Activated T-cell treated with anti-CD3 and anti-CD28 coated beads, Interleukin-2, amount 50 U/mL, for 1 hour (primary cell): ENCODE results near the gene HOXC11.

ENCODE experiments used
- DNase-seq: peaks from one replicate; pipeline ENCODE4 v3.0.0-alpha.2; 2020

Gene HOXC11

DNA sequence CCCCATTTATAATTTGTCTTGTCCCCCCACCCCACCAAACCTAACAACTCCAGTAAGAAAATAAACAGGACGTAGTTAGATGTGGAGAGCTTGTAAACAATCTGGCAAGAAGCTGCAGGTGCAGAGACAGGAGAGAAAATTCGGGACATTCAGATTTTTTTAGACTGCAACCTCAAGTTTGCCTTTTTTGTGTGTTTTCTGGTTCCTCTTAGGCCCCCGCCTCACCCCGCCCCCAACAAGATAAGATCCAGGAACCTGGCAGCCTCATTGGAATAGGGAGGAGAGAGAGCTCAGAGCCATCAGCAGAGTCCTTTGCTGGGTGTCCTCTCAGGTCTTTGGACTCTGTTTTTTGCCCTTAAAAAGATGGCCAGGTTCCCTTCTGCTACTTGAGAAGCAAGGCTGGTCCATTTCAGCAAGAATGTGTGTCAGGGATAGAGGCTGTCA, 14.9 kb downstream of the HOXC11 start:
- DNase-seq = no peak

DNA sequence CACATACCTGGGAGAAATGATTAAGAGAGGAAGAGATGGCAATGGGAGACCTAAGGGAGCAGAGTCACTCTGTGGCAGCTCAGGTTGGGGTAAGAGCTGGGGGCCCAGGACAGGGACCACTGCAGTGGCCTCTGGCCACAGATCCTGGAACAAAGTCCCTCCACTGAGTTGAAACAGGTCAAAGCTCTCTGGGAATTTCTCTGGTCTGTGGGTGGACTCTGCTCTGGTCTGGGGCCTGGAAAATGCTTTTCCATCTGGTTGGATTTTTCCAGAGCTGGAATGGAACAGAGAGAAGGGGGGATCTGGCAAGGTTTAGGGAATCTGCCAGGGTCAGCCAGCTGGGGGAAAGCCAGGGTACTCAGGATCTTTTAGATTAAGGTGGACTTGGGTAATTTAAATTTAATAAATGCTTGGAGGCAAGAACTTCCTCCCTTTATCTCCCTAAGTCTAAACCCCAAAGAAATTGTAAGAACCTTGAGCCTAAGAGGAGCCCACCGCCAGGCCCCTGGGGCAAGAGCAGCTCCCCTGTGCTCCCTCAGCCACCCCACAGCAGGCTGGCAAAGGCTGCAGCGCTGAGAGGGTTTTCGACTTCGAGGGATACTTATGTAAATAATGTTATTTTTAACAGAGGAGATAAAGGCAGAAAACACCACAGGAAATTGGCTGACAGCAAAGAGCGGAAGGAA, 15.8 kb downstream of the HOXC11 start:
- DNase-seq = no peak

DNA sequence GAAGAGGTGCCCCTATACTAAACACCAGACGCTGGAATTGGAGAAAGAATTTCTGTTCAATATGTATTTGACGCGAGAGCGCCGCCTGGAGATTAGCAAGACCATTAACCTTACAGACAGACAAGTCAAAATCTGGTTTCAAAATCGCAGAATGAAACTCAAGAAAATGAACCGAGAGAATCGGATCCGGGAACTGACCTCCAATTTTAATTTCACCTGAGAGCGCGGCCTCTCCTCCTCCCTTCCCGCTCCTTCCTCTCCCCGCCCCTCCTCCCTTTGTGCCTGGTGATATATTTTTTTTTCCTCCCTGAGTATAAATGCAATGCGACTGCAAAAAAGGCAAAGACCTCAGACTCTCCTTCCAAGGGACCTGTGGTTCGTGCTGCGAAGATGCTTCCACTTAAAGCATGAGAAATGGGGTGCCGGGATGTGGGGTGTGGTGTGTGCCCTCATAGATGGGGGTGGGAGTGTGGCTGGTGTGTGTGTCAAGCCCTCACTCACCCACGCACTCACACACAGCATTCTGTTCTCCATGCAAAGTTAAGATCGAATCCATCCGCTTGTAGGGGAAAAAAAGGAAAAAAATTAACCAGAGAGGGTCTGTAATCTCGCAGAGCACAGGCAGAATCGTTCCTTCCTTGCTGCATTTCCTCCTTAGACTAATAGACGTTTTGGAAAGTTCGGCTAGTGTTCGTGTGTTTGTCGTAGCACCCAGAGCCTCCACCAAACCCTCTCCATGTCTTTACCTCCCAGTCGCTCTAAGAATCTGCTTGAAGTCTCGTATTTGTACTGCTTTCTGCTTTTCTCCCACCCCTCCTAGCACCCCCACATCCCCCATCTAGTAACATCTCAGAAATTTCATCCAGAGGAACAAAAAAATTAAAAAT, 16.5 kb downstream of the HOXC11 start:
- DNase-seq = no peak

DNA sequence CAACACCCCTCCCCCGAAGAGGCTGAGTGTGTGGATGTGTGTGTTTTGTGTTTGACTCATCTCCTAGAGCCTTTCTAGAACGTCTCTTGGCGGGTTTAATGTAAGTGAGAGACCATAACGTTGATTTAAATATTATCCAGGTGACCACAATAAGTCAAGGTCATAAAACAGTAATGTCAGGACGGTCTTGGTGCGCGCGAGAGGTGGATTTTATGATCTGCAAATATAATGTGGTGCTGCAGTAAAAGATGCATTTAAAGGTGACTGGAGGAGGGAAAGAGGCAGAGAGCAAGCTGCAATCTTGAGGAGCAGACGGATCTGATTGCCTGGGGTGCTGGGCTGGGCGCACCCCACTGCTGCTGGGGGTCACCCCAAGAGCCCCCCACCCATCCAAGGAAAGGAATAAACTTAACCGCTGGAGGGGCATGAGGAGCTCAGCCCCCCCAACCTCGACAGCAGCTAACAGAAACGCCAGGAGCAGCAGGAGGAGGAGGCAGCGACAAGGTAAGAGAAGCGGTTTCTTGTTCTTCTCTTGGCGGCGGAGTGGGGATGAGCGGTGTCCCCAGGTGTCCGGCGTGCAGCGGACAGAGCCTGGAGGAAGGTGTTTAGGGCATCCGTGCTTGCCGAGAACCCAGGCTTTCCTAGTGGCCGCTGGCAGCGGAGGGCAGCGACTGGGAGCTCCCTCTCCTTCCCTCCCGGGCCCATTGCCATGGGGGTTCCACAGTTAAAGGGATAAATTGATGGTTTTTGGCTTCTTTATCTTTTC, 17.6 kb downstream of the HOXC11 start:
- no peak for DNase-seq

DNA sequence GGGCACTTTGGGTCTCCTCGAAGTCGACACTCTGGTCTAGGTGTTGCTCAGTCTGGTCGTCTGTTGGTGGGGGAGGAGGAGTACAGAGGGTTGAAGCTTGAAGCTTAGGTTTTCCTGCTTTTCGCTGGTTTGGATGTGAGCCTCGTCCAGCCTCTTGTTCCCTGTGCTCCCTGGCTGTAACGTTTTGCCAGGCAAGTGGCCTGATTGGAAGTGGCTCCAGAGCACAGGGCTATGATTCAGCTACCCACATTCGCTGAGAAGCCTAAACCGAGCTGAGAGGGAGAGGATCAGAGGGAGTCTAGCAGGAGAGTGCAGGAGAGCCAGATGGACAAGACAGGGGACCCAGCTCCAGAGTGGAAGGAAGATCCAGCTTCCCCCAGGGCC, 18.1 kb downstream of the HOXC11 start:
- DNase-seq = no peak

DNA sequence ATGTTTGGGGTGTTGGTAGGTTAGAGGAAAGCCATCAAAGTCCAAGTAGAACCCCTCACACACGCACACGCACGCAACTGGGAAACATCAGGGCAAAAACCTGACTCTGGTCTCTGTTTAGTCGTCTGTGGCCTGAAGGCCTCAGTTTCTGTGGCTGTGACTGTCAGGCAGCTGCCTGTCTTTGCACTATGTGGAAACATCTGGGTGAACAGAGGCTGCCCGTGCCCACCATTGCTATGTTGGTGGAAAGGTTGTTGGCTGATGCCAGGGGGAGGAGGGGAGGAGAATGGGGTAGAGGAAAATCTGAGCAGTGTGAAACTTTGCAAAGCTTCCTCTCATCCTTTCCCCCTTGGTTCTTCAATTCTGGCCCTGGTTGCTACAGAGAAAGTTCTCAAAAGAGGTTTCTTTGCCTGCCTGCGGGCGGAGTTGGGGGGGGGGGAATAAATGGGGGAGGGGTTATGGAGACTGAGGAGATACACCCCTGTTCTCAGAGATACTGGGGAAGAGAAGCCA, 19.5 kb downstream of the HOXC11 start:
- DNase-seq = no peak

DNA sequence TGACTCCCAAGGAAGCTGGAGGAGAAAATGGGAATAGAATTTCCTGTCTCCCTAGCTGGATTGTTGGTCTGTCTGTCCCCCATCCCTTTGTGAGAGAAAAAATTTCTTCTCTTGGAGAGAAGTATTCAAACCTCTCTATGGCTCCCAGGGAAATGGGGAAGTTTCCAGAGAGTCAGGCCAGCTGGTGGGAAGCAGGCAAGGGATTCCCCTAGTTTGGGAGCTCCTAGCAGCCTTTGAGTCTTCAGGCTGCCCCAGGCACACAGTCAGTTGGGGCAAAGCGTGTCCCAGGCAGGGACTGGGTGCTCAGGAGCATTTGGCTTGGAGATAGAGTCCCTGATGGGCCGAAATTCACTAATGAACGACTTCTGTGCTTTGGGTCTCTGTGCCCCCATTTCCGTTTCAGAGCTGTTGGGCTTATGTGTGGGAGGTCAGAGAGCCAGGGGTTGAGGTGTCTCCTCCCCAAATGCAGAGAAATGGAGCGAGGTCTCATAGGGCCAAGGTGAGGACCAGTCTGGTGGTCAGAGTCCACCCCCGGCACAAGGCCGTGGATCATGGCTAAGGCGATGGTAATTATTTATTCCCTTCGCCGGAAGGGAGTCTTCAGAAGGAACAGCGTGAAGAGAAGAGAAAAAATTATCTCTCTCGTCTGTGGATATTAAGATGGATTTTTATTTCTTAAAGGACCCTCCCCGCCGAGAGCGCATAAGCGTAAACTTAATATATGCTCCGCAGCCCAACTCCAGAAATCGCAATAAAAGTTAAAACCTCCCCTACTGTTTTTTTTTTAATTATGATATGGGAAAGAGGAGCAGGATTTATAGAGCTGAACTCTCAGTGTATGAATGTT, 20.5 kb downstream of the HOXC11 start:
- no peak for DNase-seq

DNA sequence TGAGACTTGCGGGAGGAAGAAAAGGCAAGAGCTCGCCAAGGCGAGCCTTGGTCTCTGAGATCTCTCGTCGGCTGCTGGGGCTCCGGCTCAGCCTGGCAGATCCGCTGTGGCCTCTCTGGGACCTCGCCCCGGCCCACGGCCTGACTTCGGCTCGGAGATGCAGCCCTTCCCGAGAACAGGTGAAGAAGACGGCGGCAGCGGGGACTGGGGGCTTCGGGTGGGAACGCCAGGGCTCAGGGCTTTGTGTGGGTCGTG, 21.0 kb downstream of the HOXC11 start:
- DNase-seq = no peak

DNA sequence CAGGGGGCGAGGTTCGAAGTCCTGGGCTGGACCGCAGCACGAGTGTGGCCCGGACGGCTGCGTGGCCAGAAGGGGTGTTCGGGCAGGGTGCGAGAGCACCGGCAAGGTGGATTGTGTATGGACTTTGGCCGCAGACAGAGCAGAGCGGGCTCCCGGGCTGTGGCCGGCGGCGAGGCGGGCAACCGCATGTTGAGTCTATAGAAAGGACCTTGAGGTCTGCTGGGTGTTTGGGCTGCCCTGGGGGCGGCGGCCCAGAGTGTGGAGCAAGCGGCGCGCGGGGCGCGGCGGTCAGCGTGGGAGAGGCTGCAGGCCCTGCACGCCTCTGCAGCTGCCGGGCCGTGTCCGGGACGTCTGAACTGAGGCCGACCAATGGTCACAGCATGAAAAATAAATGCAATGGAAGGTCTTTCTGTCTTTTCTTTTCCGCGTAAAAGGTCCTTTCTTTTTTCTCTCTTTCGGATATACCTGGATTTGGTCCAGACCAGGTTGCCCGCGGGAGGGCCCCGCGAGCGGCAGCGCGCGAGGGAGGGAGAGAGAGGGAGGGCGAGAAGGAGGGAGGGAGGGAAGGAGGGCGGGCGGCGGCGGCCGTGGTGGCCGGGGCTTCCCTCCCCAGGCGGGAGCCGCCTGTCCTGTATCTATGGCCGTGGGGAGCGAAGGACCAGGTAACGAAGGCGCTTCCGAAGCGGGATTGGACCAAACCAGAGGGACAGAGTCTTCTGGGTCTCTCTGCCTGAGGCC, 21.5 kb downstream of the HOXC11 start:
- DNase-seq = no peak

DNA sequence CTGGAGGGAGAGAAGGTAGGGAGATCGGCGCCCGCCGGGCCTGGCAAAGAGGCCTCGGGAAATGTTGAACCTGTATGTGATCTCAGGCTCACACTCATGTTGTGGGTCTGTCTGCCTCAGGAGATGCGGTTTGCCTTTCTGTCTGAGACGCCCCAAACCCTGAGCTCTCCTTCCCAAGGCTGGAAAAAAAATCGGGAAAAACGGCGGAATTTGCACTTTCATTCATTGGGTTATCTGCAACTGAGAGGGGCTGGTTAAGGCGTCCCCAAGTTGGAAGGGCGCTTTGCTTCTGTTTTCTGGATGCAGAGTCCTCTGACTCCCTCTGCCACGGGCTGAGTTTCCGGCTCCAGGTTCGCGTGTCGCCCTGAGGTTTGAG, 22.1 kb downstream of the HOXC11 start:
- DNase-seq = peak; percentile 49

DNA sequence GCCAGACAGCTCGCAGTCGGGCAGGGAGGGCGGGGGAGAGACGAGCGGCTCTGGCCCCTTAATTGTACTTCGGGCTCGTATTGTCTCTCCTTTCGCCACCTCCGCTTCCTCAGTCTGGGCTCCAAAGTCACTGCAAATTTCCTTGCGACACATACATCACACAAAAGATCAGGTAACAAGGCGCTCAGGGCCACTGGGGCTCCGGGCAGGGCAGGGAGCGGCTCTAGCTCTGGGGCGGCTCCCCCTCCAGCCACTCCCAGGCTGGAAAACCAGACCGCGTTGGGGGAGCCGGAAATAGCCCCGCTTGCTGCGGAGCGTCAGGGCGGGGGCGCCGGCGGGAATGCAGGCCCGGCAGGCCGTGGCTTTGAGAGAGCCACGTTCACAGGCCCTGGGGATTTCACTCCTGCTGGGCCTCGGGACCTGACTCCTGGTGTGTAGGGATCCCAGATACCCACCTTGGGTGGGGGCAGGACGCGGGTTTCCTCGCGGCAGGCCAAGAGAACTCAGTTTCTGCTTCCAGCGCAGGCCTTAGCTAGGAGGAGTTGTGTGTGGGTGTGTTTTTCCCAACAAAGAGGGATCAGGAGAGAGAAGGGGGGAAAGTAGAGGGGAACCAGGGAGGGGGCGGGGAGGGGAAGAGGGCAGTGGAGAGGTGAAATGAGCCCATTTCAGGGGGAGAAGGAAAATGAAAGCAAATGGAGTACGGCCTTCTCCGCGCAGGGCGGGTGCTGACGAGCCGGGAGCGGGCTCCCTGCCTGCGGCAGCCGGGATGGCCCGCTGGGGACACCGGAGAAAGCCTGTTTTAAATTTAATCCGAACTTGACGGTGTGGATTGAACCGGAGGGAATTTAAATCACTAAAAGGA, 22.7 kb downstream of the HOXC11 start:
- no peak for DNase-seq

DNA sequence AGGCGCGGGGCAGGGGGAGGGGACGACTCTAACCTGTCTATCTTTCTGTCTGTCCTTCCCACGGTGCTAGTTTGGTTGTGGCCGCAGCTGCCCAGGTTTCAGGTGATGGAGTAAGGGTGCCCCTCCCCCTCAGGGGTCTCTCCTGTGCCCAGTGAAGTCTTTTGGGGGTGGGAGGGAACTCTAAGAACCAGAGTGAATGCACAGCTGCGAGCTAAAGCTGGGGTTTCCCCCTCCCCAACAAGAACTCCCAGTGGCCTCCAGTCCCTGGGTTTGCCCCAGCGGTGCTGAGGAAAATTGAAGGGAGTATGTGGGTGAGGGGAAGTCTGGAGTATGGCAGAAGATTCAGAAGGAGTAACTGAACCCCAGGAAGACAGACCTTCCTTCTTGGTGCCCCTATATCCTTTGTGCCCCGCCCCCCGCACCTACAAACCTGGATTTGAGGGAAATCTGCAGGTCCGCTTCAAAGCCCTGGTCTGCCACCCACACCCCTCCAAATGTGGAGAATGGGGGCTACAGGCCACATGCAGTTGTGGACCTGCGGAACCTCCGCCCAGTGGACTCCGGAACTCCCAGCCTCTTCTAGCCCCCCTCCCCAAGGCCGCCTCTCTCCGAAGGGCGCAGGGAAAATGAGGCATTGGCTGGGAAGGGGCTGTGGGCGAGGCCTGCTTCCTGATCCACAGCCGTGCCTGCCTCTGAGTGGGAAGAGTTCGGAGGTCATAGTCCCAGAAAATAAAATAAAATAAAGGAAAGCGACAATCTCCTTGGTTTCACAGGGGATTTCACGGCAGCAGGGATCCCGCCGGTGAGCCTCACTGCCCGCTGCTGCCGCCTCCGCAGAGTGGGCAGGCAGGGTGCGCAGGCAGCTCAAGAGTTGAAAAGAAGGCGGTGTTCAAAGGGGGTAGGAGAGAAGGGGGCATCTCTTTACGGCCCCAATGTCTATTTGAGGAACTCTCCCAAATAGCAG, 23.6 kb downstream of the HOXC11 start:
- DNase-seq = no peak

DNA sequence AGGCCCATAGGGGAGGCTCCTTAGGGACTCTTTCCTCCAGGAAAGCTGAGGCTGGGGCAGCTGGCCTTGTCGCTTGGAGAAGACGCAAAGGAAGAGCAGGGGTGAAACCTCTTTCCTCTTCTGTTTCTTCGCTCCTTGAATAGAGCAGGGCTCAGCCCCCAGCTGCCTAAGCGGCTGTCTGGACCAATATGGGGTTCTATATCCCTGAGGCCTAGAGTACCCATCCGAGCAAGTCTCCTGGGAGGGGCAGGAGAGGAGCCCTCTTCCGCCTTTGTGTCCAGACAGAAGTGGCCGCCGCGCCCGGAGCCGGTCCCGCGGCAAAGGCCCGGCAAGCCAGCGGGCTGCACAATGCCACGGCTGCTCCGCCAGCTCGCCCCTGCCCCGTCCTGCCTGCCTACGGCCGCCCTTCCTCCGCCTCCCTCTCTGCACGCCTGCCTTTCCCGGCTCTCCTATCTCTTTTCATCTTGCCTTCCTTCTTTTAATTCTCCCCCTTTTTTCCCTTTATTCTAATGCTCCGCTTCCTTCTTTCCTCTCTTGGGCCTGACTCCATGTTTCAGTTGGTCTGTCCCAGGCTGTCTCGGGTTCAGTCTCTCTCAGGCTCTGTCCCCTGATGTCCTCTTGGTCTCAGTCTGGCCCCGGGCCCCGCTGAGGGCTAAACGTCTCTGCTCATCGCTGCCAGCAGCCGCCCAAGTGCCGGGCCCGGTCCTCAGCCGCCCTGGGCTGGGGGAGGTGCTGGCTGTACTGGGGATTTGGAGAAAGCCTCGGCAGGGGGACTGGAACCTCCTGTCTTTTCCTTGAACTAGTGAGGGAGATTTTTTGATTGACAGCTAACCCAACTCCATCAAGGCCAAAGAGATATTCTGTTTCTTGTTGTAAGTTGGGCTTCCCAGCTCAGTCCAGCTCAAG, 24.5 kb downstream of the HOXC11 start:
- no peak for DNase-seq

DNA sequence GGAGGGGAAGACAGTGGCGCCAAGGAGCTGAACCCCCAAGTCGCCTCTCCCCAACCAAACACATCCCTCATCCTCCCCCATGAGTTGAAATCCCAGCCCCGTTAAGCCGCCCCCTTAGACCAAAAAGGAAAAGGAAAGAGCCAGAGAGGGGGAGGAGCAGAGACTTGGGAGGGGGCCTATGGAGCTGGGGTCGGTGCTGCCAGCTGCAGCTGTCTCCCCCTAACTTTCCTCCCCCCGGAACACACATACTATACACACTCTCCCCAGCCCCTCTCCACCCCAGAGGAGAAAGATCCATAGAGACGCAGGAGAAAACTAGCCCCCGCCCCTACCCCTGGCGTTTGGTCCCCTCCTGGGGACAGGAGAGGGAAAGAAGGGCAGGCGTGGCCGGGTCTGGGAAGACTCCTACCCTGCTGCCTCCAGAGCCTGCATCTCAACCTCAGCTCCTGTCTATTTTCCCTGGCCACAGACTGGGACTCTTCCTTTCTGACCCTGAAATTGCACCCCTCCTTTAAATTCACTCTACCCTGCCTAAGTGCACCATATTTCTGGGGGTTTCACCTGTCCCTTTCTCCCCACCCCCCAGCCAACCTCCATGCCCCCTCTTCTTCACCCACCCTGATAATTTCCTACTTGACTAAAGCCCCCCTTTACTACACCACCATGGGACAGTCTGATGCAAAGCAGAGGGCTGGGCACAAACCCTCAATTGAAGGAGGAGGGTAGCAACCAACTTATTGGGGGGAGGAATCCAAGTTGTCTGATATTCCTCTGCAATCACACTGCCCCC, 25.4 kb downstream of the HOXC11 start:
- DNase-seq = no peak

DNA sequence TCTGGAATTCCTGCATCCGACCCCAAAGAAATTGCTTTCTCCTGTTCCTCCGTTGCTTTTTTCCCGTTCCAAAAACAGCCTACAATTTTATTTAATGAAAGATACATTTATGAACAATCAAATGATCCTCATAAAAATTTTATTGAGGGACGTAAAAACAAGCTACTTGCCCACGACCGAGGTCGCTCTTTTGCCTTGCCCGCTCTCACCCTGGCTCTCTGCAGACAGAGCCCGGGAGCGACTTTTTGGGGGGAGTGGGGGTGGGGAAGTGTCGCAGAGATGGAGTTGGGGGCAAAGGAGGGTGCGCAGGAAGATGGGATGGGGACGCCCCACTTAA, 25.9 kb downstream of the HOXC11 start:
- no peak for DNase-seq

DNA sequence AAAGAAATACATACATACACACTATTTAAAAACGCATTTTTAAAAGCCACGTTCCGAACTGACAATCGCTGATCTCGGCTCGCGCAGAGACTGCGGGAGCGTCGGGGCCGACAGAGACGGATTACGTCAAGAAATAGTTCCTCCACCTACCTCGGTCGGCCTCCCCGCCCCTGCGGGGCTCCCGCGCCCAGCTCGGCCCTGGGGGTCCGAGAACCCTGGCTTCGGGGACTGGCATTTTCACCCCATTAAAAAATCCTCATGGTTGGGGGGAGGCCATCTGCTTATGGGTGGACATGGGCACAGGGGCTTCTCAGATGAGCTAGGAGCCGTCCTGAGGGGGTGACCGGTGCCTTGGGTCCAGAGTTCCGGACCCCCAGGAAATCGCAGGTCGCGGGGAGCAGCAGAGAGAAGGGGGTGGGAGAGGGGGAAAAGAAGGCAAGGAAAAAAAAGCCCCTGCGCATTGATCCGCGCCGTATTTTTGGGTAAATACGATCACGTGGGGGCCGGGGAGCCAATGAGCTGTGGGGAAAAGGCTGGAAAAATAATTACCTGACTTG, 26.7 kb downstream of the HOXC11 start:
- no peak for DNase-seq
